CD14-positive monocyte (primary cell): Measurements from ENCODE around the gene C9orf152. TPM values are rescaled to one million over a fixed set of nuclear protein-coding genes. Genes with fewer than 3 reads are reported as not detected.
"Not testable (repeated sequence)": the region's sequence is repeated elsewhere in the genome, so short reads cannot be mapped to it uniquely, and the experiment has no call there.

Source experiments
- DNase-seq, 3 donors: peaks; one replicate each; pipeline ENCODE4 v3.0.0-alpha.2; 2011 to 2022
- H2AFZ ChIP-seq: 2 replicates; pipeline ENCODE4 v1.6.0; 2012; ENCODE audit warnings: mild to moderate bottlenecking, low read depth, low read length, inconsistent platforms; ENCODE audit not compliant: insufficient read depth, poor library complexity, severe bottlenecking
- H3K27ac ChIP-seq, 2 donors: 1 replicate in 1 of 2; 2 replicates in 1 of 2; pipeline ENCODE4 v1.5.1; 2012 to 2013; ENCODE audit warnings: low read length in 2 of 2, control low read depth in 1 of 2, inconsistent platforms in 1 of 2, low read depth in 1 of 2, mild to moderate bottlenecking in 1 of 2
- H3K27me3 ChIP-seq, 2 donors: one replicate each; pipeline versions ENCODE4 v1.6.0 to v1.6.1; 2011 to 2013; ENCODE audit warnings: low read length in 2 of 2; ENCODE audit not compliant: control insufficient read depth in 2 of 2, insufficient read depth in 2 of 2
- H3K36me3 ChIP-seq, 2 donors: replicated peaks in 1 of 2; 1 replicate in 1 of 2; 2 replicates in 1 of 2; pipeline versions ENCODE4 v1.5.1 to v1.6.1; 2012 to 2013; ENCODE audit warnings: low read length in 2 of 2, control low read depth in 1 of 2, inconsistent platforms in 1 of 2, mild to moderate bottlenecking in 1 of 2; ENCODE audit not compliant: insufficient read depth in 2 of 2, control insufficient read depth in 1 of 2
- H3K4me1 ChIP-seq, 2 donors: 1 replicate in 1 of 2; 2 replicates in 1 of 2; pipeline versions ENCODE4 v1.5.1 to v1.6.1; 2012 to 2013; ENCODE audit warnings: low read length in 2 of 2, control low read depth in 1 of 2, inconsistent platforms in 1 of 2, mild to moderate bottlenecking in 1 of 2, moderate library complexity in 1 of 2; ENCODE audit not compliant: insufficient read depth in 2 of 2, control insufficient read depth in 1 of 2
- H3K4me2 ChIP-seq: replicated peaks from 2 replicates; pipeline ENCODE3; 2012; ENCODE audit warnings: low read length, moderate library complexity, mild to moderate bottlenecking; ENCODE audit not compliant: poor library complexity, severe bottlenecking; ENCODE audit errors: extremely low read depth
- H3K4me3 ChIP-seq, 3 experiments: fragments of 200-600 bp in 1 of 3; sonication (generic) in 1 of 3; replicated peaks in 1 of 3; 1 replicate in 2 of 3; 2 replicates in 1 of 3; pipeline ENCODE4 v1.5.1; 2011 to 2013; ENCODE audit warnings: low read length in 3 of 3, mild to moderate bottlenecking in 3 of 3, control low read depth in 2 of 3, low read depth in 2 of 3, inconsistent platforms in 1 of 3, moderate library complexity in 1 of 3
- H3K79me2 ChIP-seq: 2 replicates; pipeline ENCODE4 v1.6.0; 2012; ENCODE audit warnings: mild to moderate bottlenecking, control low read depth, inconsistent platforms, low read length, moderate library complexity; ENCODE audit not compliant: insufficient read depth
- H3K9ac ChIP-seq: 2 replicates; pipeline ENCODE4 v1.6.0; 2017; ENCODE audit warnings: low read length, mild to moderate bottlenecking; ENCODE audit not compliant: insufficient read depth, poor library complexity, severe bottlenecking
- H3K9me3 ChIP-seq, 2 donors: replicated peaks in 1 of 2; 1 replicate in 1 of 2; 2 replicates in 1 of 2; pipeline versions ENCODE4 v1.5.1 to v1.6.1; 2012 to 2013; ENCODE audit warnings: low read length in 2 of 2, control low read depth in 1 of 2; ENCODE audit not compliant: control insufficient read depth in 1 of 2, insufficient read depth in 1 of 2
- H4K20me1 ChIP-seq: 2 replicates; pipeline ENCODE4 v1.6.0; 2012; ENCODE audit warnings: mild to moderate bottlenecking, low read length, control low read depth, moderate library complexity; ENCODE audit not compliant: insufficient read depth
- H3K27ac Mint-ChIP-seq, 7 donors: one replicate each; pipeline ENCODE4 v1.8.0; 2020; ENCODE audit warnings: mild to moderate bottlenecking in 7 of 7, mixed read lengths in 7 of 7, moderate library complexity in 6 of 7, inconsistent platforms in 2 of 7
- H3K27me3 Mint-ChIP-seq, 3 donors: one replicate each; pipeline ENCODE4 v1.8.0; 2021 to 2022; ENCODE audit warnings: low read depth in 3 of 3, mild to moderate bottlenecking in 3 of 3, mixed read lengths in 3 of 3, moderate library complexity in 3 of 3, inconsistent platforms in 1 of 3
- H3K36me3 Mint-ChIP-seq, 2 donors: one replicate each; pipeline ENCODE4 v1.8.0; 2020; ENCODE audit warnings: mixed read lengths in 2 of 2, inconsistent platforms in 1 of 2, mild to moderate bottlenecking in 1 of 2
- H3K4me1 Mint-ChIP-seq: one replicate; pipeline ENCODE4 v1.8.0; 2020; ENCODE audit warnings: mild to moderate bottlenecking, mixed read lengths
- H3K4me3 Mint-ChIP-seq, 2 donors: one replicate each; pipeline ENCODE4 v1.8.0; 2020; ENCODE audit warnings: mild to moderate bottlenecking in 2 of 2, mixed read lengths in 2 of 2, moderate library complexity in 1 of 2
- H3K9me3 Mint-ChIP-seq, 7 donors: one replicate each; pipeline ENCODE4 v1.8.0; 2020 to 2022; ENCODE audit warnings: mixed read lengths in 7 of 7, mild to moderate bottlenecking in 6 of 7, moderate library complexity in 6 of 7, inconsistent platforms in 2 of 7
- WGBS: methylation state at CpG from one replicate; pipeline ENCODE4 v1.1.5; 2013; ENCODE audit warnings: missing lambda C conversion rate; ENCODE audit not compliant: insufficient coverage; 5-methylcytosine and 5-hydroxymethylcytosine counted together
- intact Hi-C, 2 donors: fragments of 100-400 bp; cut with micrococcal nuclease; formaldehyde crosslinking; loops; one replicate each; pipeline versions ENCODE4 v1.15.0 to v1.15.1; 2023
- polyA plus RNA-seq, 3 donors: library from polyadenylated mRNA; depleted of rRNA in 1 of 3; unstranded in 2 of 3; stranded (reverse) in 1 of 3; fragments of 300-500 nt in 2 of 3; fragments of >200 nt in 1 of 3; fragmentation: Illumina TruSeq in 2 of 3; gene quantifications; 1 replicate in 2 of 3; 2 replicates in 1 of 3; pipeline ENCODE4 v1.2.3, GENCODE V29; 2012 to 2021
- TF ChIP-seq, protein P1 (sequence below): fragments of 200-600 bp; IDR thresholded peaks from one replicate; pipeline ENCODE4 v1.8.0; 2022; ENCODE audit warnings: antibody characterized with exemption, mild to moderate bottlenecking

C9orf152 gene
- polyA plus RNA-seq, 3 donors = not detected

DNA sequence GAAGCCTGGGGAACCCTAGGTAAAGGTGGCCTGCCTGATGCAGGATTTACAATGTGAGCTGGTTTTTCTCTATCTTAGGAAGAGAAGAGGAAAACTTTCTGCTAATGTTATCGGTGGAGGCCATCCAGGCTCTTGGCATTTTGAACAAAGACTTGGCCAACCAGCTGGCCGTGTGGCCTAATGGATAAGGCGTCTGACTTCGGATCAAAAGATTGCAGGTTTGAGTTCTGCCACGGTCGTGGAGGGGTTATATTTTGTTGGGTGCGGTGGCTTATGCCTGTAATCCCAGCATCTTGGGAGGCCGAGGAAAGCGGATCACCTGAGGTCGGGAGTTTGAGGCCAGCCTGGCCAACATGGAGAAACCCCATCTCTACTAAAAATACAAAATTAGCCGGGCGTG, 9.6 kb downstream of the C9orf152 start:
- H3K27me3 ChIP-seq = no peaks in the 10 kb centered on the region
- WGBS = 96% methylated on average over 6 of the region's 12 CpGs
- intact Hi-C loops = no loop called here
- H3K4me1 ChIP-seq = peaks cover 3 to 5% of the 10 kb centered on the region in 2 donors
- Mint-ChIP-seq H3K36me3 (no peaks in the 10 kb centered on the region), H3K27ac (peak overlapping the region in 1 of 7 donors; percentile 56), H3K27me3 (peaks cover 0 to 2% (median 2%) of the 10 kb centered on the region in 3 donors), H3K9me3 (peaks cover 0 to 4% (median 0%) of the 10 kb centered on the region in 7 donors), H3K4me3 (peak overlapping the region in 1 of 2 donors; percentile 9), H3K4me1 (peaks cover 8% of the 10 kb centered on the region)
- no peaks in the 10 kb centered on the region for H3K9me3 ChIP-seq
- H3K27ac ChIP-seq = no peak overlapping the region
- H3K79me2 ChIP-seq = no peaks in the 10 kb centered on the region
- no peak overlapping the region for H3K4me2 ChIP-seq
- no peaks in the 10 kb centered on the region for H4K20me1 ChIP-seq
- H3K9ac ChIP-seq = no peak overlapping the region
- no peak for DNase-seq
- H3K4me3 ChIP-seq = no peak overlapping the region
- no peaks in the 10 kb centered on the region for H3K36me3 ChIP-seq
- TF ChIP-seq, protein P1, sequence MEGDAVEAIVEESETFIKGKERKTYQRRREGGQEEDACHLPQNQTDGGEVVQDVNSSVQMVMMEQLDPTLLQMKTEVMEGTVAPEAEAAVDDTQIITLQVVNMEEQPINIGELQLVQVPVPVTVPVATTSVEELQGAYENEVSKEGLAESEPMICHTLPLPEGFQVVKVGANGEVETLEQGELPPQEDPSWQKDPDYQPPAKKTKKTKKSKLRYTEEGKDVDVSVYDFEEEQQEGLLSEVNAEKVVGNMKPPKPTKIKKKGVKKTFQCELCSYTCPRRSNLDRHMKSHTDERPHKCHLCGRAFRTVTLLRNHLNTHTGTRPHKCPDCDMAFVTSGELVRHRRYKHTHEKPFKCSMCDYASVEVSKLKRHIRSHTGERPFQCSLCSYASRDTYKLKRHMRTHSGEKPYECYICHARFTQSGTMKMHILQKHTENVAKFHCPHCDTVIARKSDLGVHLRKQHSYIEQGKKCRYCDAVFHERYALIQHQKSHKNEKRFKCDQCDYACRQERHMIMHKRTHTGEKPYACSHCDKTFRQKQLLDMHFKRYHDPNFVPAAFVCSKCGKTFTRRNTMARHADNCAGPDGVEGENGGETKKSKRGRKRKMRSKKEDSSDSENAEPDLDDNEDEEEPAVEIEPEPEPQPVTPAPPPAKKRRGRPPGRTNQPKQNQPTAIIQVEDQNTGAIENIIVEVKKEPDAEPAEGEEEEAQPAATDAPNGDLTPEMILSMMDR = no peak
- H2AFZ ChIP-seq = no peak overlapping the region

DNA sequence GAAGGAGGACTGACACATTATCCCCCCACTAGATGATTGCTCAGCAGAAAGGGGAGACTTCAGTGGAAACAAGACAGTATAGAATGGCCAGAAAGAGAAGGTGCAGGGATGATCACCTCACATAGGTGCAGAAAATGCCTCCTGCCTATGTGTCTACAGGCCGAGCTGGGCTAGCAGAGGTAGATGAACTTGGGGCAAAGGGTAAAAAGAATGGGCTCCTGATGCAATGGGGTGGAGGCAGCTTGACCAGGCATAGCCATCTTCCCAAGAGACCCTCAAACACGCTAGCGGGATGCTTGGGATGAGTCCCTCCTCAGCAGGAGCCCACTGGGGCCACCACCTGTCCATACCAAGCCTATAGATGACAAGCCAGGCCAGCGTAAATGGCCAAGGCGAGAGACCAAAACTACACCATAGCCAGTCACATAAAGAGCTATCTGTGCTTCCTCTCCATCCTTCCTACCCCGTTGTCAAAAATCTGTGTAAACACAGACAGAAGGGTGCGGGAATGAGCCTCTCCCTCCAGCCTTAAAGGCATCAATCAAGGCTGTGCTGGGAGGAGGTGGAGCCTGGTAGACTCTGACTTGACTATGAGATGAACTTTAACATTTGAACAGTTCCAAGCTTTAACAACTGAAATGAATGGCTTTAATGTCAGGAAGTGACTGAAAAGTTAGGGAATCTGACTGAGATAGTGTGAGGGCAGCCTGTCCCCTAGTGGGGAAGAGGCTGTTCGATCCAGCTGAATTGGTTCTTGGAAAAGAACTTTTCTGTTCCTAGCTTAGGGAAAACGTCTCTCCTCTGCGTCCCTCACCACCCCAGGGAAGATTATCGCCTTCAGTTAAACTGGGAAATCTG, 10.4 kb downstream of the C9orf152 start:
- Mint-ChIP-seq H3K36me3 (no peaks in the 10 kb centered on the region), H3K4me3 (no peak overlapping the region), H3K4me1 (peaks cover 15% of the 10 kb centered on the region), H3K9me3 (peaks cover 0 to 4% (median 0%) of the 10 kb centered on the region in 7 donors), H3K27me3 (peaks cover 0 to 4% (median 0%) of the 10 kb centered on the region in 3 donors), H3K27ac (no peak overlapping the region)
- peaks cover 11 to 13% of the 10 kb centered on the region in 2 donors for H3K4me1 ChIP-seq
- no peaks in the 10 kb centered on the region for H3K36me3 ChIP-seq
- no peak overlapping the region for H3K4me2 ChIP-seq
- no peaks in the 10 kb centered on the region for H3K9me3 ChIP-seq
- H3K9ac ChIP-seq = no peak overlapping the region
- no peak overlapping the region for H3K4me3 ChIP-seq
- no peaks in the 10 kb centered on the region for H3K79me2 ChIP-seq
- no peaks in the 10 kb centered on the region for H4K20me1 ChIP-seq
- no peak overlapping the region for H3K27ac ChIP-seq
- TF ChIP-seq, protein P1 = no peak
- WGBS = 94% methylated on average over 7 of the region's 11 CpGs
- intact Hi-C loops = no loop called here
- H3K27me3 ChIP-seq = no peaks in the 10 kb centered on the region
- H2AFZ ChIP-seq = no peak overlapping the region
- DNase-seq = no peak

DNA sequence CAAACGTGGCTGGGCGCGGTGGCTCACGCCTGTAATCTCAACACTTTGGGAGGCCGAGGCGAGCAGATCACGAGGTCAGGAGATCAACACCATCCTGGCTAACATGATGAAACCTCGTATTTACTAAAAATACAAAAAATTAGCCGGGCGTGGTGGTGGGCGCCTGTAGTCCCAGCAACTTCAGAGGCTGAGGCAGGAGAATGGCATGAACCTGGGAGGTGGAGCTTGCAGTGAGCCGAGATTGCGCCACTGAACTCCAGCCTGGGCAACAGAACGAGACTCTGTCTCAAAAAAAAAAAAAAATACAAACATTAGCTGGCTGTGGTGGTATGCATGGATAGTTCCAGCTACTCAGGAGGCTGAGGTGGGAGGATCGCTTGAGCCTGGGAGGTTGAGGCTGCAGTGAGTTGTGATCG, 11.9 kb downstream of the C9orf152 start:
- DNase-seq, H3K27me3 ChIP-seq, H3K9me3 Mint-ChIP-seq, H3K9ac ChIP-seq, H3K4me3 ChIP-seq, H2AFZ ChIP-seq, H3K27ac Mint-ChIP-seq, intact Hi-C loops, H3K79me2 ChIP-seq, H3K36me3 ChIP-seq, H4K20me1 ChIP-seq, H3K27ac ChIP-seq, H3K36me3 Mint-ChIP-seq, H3K4me2 ChIP-seq, H3K9me3 ChIP-seq, H3K27me3 Mint-ChIP-seq: not testable (repeated sequence)
- Mint-ChIP-seq H3K4me3 (peak overlapping the region in 1 of 2 donors; percentile 31), H3K4me1 (peaks cover 22% of the 10 kb centered on the region)
- H3K4me1 ChIP-seq = peaks cover 14 to 15% of the 10 kb centered on the region in 2 donors
- 100% methylated on average over 6 of the region's 16 CpGs for WGBS
